MM.1S (cell line): ENCODE results near the gene BTBD19.

Source experiments
- DNase-seq: peaks from one replicate; pipeline ENCODE4 v3.0.0-alpha.2; 2015
- H2AFZ ChIP-seq: fragments of 300-600 bp; sonication (generic); 2 replicates; pipeline ENCODE4 v1.6.0; 2016; ENCODE audit warnings: antibody characterized with exemption, low read length
- H3F3A ChIP-seq: fragments of 300-600 bp; sonication (generic); 2 replicates; pipeline ENCODE4 v1.6.1; 2016; ENCODE audit warnings: mild to moderate bottlenecking, antibody characterized with exemption, low read length, moderate library complexity, mixed read lengths; ENCODE audit not compliant: insufficient read depth
- H3K27ac ChIP-seq: fragments of 300-600 bp; sonication (generic); 2 replicates; pipeline ENCODE4 v1.5.1; 2016; ENCODE audit warnings: mild to moderate bottlenecking, low read length
- H3K27me3 ChIP-seq: fragments of 300-600 bp; sonication (generic); replicated peaks from 2 replicates; pipeline ENCODE4 v1.6.0; 2016; ENCODE audit warnings: low read length; ENCODE audit not compliant: insufficient read depth
- H3K36me3 ChIP-seq: fragments of 300-600 bp; sonication (generic); replicated peaks from 2 replicates; pipeline ENCODE4 v1.6.1; 2016; ENCODE audit warnings: mild to moderate bottlenecking, low read length, mixed read lengths; ENCODE audit not compliant: insufficient read depth
- H3K4me1 ChIP-seq: fragments of 300-600 bp; sonication (generic); 2 replicates; pipeline ENCODE4 v1.6.1; 2016; ENCODE audit warnings: low read length, mixed read lengths
- H3K4me2 ChIP-seq: fragments of 300-600 bp; sonication (generic); 2 replicates; pipeline ENCODE4 v1.6.0; 2016; ENCODE audit warnings: low read depth, low read length
- H3K4me3 ChIP-seq: fragments of 300-600 bp; sonication (generic); 2 replicates; pipeline ENCODE4 v1.5.1; 2016; ENCODE audit warnings: low read length, mixed read lengths
- H3K79me2 ChIP-seq: fragments of 300-600 bp; sonication (generic); 2 replicates; pipeline ENCODE4 v1.6.1; 2016; ENCODE audit warnings: mixed run types, low read length, mixed read lengths
- H3K9ac ChIP-seq: fragments of 300-600 bp; sonication (generic); 2 replicates; pipeline ENCODE4 v1.6.1; 2016; ENCODE audit warnings: low read length, mixed read lengths
- H3K9me2 ChIP-seq: fragments of 300-600 bp; sonication (generic); replicated peaks from 2 replicates; pipeline ENCODE4 v1.6.1; 2016; ENCODE audit warnings: mild to moderate bottlenecking, low read length, mixed read lengths; ENCODE audit not compliant: insufficient read depth
- H3K9me3 ChIP-seq: fragments of 300-600 bp; sonication (generic); replicated peaks from 2 replicates; pipeline ENCODE4 v1.6.1; 2016; ENCODE audit warnings: mild to moderate bottlenecking, low read length, mixed read lengths; ENCODE audit not compliant: insufficient read depth
- H4K20me1 ChIP-seq: fragments of 300-600 bp; sonication (generic); 2 replicates; pipeline ENCODE4 v1.6.1; 2016; ENCODE audit warnings: mild to moderate bottlenecking, low read length, moderate library complexity, mixed read lengths; ENCODE audit not compliant: insufficient read depth
- EZH2 ChIP-seq: fragments of 300-600 bp; sonication (generic); optimal IDR thresholded peaks from 2 replicates; pipeline ENCODE3; 2017; ENCODE audit warnings: low read depth, mild to moderate bottlenecking, antibody characterized with exemption, low read length, mixed read lengths
- EZH2phosphoT487 ChIP-seq: fragments of 300-600 bp; sonication (generic); IDR thresholded peaks from 2 replicates; pipeline ENCODE4 v1.6.1; 2018; ENCODE audit warnings: antibody characterized with exemption, low read length
- TF ChIP-seq, protein P1 (sequence below): fragments of 300-600 bp; sonication (generic); IDR thresholded peaks from 2 replicates; pipeline ENCODE4 v1.5.1; 2016; ENCODE audit warnings: antibody characterized with exemption, low read length, mixed read lengths

Gene BTBD19

DNA sequence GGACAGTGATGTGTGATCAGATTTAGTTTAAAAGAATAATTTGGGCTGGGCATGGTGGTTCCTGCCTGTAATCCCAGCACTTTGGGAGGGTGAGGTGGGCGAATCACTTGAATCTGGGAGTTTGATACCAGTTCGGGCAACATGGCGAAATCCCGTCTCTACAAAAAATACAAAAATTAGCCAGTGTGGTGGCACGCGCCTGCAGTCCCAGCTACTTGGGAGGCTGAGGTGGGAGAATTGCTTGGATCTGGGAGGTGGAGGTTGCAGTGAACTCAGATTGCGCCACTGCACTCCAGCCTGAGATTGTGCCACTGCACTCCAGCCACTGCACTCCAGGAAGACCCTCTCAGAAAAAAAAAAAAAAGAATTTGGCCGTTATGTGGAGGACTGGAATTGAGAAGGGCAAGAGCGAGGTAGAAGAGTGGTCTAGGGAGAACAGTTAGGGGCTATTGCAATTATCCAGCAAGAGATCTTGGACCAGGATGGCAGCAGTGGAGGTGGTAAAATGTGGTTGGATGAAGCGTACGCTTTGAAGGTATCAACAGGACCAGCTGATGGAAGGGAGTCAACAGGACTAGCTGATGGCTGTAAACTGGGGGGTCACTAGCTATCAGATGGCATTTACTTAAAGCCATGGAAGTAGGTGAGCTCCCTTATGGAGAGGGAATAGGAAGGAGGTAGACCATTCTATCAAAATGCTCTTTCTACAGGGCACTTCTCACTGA lies 9.6 kb downstream of the BTBD19 start:
- Histone ChIP-seq H3K4me2 (no peak overlapping the region), H3K4me1 (no peaks in the 10 kb centered on the region), H3K79me2 (no peaks in the 10 kb centered on the region), H3K9me3 (no peaks in the 10 kb centered on the region), H3K9me2 (no peaks in the 10 kb centered on the region), H3K27ac (no peak overlapping the region), H3K9ac (no peak overlapping the region), H3K27me3 (peaks cover 9% of the 10 kb centered on the region; the same call in 1 of the 2 replicates), H2AFZ (no peak overlapping the region), H3K4me3 (no peak overlapping the region), H3F3A (peaks cover 11% of the 10 kb centered on the region), H3K36me3 (no peaks in the 10 kb centered on the region), H4K20me1 (no peaks in the 10 kb centered on the region)
- TF ChIP-seq EZH2phosphoT487 (no peak), EZH2 (no peak)
- TF ChIP-seq, protein P1, sequence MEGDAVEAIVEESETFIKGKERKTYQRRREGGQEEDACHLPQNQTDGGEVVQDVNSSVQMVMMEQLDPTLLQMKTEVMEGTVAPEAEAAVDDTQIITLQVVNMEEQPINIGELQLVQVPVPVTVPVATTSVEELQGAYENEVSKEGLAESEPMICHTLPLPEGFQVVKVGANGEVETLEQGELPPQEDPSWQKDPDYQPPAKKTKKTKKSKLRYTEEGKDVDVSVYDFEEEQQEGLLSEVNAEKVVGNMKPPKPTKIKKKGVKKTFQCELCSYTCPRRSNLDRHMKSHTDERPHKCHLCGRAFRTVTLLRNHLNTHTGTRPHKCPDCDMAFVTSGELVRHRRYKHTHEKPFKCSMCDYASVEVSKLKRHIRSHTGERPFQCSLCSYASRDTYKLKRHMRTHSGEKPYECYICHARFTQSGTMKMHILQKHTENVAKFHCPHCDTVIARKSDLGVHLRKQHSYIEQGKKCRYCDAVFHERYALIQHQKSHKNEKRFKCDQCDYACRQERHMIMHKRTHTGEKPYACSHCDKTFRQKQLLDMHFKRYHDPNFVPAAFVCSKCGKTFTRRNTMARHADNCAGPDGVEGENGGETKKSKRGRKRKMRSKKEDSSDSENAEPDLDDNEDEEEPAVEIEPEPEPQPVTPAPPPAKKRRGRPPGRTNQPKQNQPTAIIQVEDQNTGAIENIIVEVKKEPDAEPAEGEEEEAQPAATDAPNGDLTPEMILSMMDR, result no peak
- DNase-seq, result no peak

DNA sequence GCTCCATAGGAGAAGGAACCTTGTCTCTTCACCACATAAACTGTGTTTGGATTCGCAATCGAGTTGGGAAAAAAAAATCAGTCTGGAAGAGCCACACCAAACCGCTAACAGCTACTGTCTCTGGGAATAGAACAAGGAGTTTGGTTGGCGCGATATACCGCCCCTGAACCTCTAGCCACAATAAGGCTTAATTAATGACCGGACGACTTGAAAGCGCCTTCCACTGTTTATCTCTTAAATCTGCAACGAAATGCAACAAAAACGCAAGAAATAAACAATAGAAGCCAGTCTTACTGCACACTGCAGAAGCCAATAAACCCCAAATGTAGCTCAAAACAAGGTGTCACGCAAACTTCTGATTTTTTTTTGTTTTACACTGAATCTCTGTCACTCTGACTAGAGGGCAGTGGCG lies 10.9 kb downstream of the BTBD19 start:
- TF ChIP-seq, protein P1, result peak; percentile 25
- TF ChIP-seq EZH2 (no peak), EZH2phosphoT487 (no peak)
- Histone ChIP-seq H3F3A (peaks cover 11% of the 10 kb centered on the region), H2AFZ (peak overlapping the region; percentile 93), H3K27me3 (peaks cover 9% of the 10 kb centered on the region; the same call in 1 of the 2 replicates), H3K4me1 (no peaks in the 10 kb centered on the region), H3K4me3 (peak overlapping the region; percentile 74), H3K9me2 (no peaks in the 10 kb centered on the region), H3K79me2 (no peaks in the 10 kb centered on the region), H3K36me3 (no peaks in the 10 kb centered on the region), H3K9me3 (no peaks in the 10 kb centered on the region), H3K4me2 (peak overlapping the region; percentile 98), H4K20me1 (no peaks in the 10 kb centered on the region), H3K9ac (peak overlapping the region; percentile 86; the same call in 1 of the 2 replicates), H3K27ac (peak overlapping the region; percentile 78)
- no peak for DNase-seq

DNA sequence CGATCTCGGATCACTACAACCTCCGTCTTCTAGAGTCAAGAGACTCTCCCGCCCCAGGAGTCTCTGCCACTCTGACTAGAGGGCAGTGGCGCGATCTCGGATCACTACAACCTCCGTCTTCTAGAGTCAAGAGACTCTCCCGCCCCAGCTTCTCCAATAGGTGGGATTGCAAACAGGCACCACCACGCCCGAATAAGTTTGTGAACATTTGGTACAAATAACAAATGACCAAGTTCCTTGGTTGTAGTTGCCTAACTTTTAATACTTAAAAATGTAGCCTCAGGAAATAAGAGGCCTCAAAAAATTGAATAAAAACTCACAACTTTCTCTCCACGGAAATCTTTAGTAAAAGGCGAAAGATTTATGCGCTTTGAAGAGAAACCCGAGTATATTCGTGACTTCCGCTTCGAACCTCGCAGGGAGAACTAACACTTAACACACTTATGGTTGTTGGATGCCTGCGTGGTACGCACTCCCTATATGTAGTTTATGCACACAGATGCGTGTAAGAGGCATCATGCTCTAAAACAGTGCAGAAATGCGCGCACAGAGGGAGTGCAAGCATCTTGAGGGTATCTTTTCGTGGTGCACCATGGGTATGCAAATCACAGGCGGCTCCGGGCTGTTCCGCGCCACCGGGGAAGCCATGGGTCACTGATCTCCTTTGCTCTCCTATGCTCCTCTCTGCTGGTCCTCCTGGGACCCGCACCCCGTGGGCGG lies 11.4 kb downstream of the BTBD19 start:
- no peaks in the 10 kb centered on the region for H3K4me1 ChIP-seq
- peak overlapping the region; percentile 98 for H3K4me2 ChIP-seq
- H3K9ac ChIP-seq, result peak overlapping the region; percentile 86
- peak overlapping the region; percentile 92 for H2AFZ ChIP-seq
- no peaks in the 10 kb centered on the region for H3K9me3 ChIP-seq
- H3K79me2 ChIP-seq, result no peaks in the 10 kb centered on the region
- peak; percentile 89 for DNase-seq
- peaks cover 11% of the 10 kb centered on the region for H3F3A ChIP-seq
- no peak for TF ChIP-seq EZH2phosphoT487
- H4K20me1 ChIP-seq, result no peaks in the 10 kb centered on the region
- no peaks in the 10 kb centered on the region for H3K36me3 ChIP-seq
- H3K4me3 ChIP-seq, result peak overlapping the region; percentile 74
- no peaks in the 10 kb centered on the region for H3K9me2 ChIP-seq
- peak overlapping the region; percentile 78 for H3K27ac ChIP-seq
- peaks cover 8% of the 10 kb centered on the region; the same call in 1 of the 2 replicates for H3K27me3 ChIP-seq
